OCI-LY1 (cell line): Measurements from ENCODE around the gene BRME1.

Experiments used
- EZH2 ChIP-seq: fragments of 200-600 bp; sonication (generic), shearing (Covaris generic); IDR thresholded peaks from 2 replicates; pipeline ENCODE4 v1.8.0; 2017; ENCODE audit warnings: borderline replicate concordance, mixed run types, mild to moderate bottlenecking, antibody characterized with exemption, low read length, moderate library complexity, mixed read lengths
- TF ChIP-seq, protein P1 (sequence below): fragments of 200-600 bp; sonication (generic), shearing (Covaris generic); IDR thresholded peaks from 2 replicates; pipeline ENCODE4 v1.5.1; 2017; ENCODE audit warnings: mild to moderate bottlenecking, antibody characterized with exemption, low read length, moderate library complexity, mixed read lengths

DNA sequence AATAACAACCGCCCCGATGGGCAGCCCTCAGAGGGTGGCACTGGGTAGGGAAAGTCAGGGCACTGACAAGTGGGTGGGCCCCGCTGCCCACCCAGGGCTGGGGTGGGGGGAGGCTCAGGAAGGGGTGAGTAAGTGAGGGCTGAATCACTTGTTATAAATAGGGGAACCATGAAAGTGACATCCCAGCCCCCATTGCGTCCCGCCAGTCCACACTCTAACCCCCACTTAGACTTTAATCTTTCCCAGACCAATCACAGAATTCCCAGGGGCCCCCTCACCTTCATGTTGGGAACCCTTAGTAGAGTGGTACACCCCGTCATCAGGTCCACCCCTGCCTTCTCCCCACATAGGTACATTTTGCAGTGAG, 66.0 kb downstream of the BRME1 start:
- TF ChIP-seq, protein P1, sequence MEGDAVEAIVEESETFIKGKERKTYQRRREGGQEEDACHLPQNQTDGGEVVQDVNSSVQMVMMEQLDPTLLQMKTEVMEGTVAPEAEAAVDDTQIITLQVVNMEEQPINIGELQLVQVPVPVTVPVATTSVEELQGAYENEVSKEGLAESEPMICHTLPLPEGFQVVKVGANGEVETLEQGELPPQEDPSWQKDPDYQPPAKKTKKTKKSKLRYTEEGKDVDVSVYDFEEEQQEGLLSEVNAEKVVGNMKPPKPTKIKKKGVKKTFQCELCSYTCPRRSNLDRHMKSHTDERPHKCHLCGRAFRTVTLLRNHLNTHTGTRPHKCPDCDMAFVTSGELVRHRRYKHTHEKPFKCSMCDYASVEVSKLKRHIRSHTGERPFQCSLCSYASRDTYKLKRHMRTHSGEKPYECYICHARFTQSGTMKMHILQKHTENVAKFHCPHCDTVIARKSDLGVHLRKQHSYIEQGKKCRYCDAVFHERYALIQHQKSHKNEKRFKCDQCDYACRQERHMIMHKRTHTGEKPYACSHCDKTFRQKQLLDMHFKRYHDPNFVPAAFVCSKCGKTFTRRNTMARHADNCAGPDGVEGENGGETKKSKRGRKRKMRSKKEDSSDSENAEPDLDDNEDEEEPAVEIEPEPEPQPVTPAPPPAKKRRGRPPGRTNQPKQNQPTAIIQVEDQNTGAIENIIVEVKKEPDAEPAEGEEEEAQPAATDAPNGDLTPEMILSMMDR, result no peak
- TF ChIP-seq EZH2, result no peak
